Measurements from ENCODE around the gene TMEM106A. TPM values are rescaled to one million over a fixed set of nuclear protein-coding genes. Genes with fewer than 3 reads are reported as not detected.
A peak's percentile ranks its signal among the peaks of the same experiment; 100 is the strongest.
"Not testable (repeated sequence)": the region's sequence is repeated elsewhere in the genome, so short reads cannot be mapped to it uniquely, and the experiment has no call there.

TMEM106A gene
- polyA plus RNA-seq (0.93 to 1.9 TPM (median 1.1 TPM) in 3 replicates), polyA minus RNA-seq (2.4 to 5.3 TPM (median 2.5 TPM) in 3 replicates)
- not detected for polyA plus RNA-seq (2011; ENCODE audit: low read depth)
- 0.62 and 0.75 TPM in 2 replicates for polyA plus RNA-seq (2011; cell fraction: cytosol; rRNA removed)
- polyA plus RNA-seq (2011; cell fraction: nucleus; rRNA removed) = 4.6 and 6.0 TPM in 2 replicates
- polyA plus RNA-seq (2012; ENCODE audit: low replicate concordance) = 0.20 and 1.2 TPM in 2 replicates
- polyA minus RNA-seq (2011; cell fraction: cytosol; rRNA and poly(A)+ RNA removed) = 1.7 TPM
- polyA minus RNA-seq (2011; cell fraction: nucleus; rRNA and poly(A)+ RNA removed) = 3.5 and 6.4 TPM in 2 replicates

GRCh38 chr17:43211480-43212402, at the start of gene TMEM106A:
Gene TMEM106A (plus strand): TSS chr17:43211875. CDS start chr17:43213042, 1,167 bp downstream.
- H3K36me3 ChIP-seq (ENCODE audit: control insufficient read depth in 2 of 2, extremely low read depth in 1 of 2, insufficient read depth in 2 of 2, low read length in 2 of 2) = peaks cover 11 to 23% of the 10 kb centered on the region in 2 experiments

GRCh38 chr17:43165971-43166370, 45.7 kb upstream of the TMEM106A start:
- H2AFZ ChIP-seq (ENCODE audit: control insufficient read depth, low read length); H3K9ac ChIP-seq (ENCODE audit: control insufficient read depth, extremely low read depth, insufficient read depth, low read length); H3K27ac ChIP-seq (ENCODE audit: control insufficient read depth, insufficient read depth, low read length); H4K20me1 ChIP-seq (ENCODE audit: control insufficient read depth, extremely low read depth, insufficient read depth, low read length); H3K36me3 ChIP-seq (ENCODE audit: control insufficient read depth in 2 of 2, extremely low read depth in 1 of 2, insufficient read depth in 2 of 2, low read length in 2 of 2); DNase-seq (ENCODE audit: low read depth, low spot score); H3K9me1 ChIP-seq (ENCODE audit: control insufficient read depth, extremely low read depth, insufficient read depth, low read length); H3K4me2 ChIP-seq (ENCODE audit: control insufficient read depth, extremely low read depth, insufficient read depth, low read depth, low read length); dilution Hi-C loops (cut with MboI; ENCODE audit: extremely low pct_ligation_motif_present, low sequenced_read_pairs); H3K4me3 ChIP-seq (ENCODE audit: control insufficient read depth in 2 of 3, extremely low read depth in 1 of 3, insufficient read depth in 2 of 3, low read depth in 1 of 3, low read length in 3 of 3); H3K27me3 ChIP-seq (ENCODE audit: control insufficient read depth, extremely low read depth, insufficient read depth, low read length); H3K9me3 ChIP-seq (ENCODE audit: control insufficient read depth, low read depth, low read length); H3K4me1 ChIP-seq (ENCODE audit: control insufficient read depth, extremely low read depth, insufficient read depth, low read length); FAIRE-seq: not testable (repeated sequence)
- H3K79me2 ChIP-seq (ENCODE audit: control insufficient read depth, insufficient read depth, low read length) = peaks cover 18% of the 10 kb centered on the region

More at GRCh38 chr17:43211480-43212402, at the start of gene TMEM106A:
- no peaks in the 10 kb centered on the region for H3K9me1 ChIP-seq (ENCODE audit: control insufficient read depth, extremely low read depth, insufficient read depth, low read length)
- dilution Hi-C loops (cut with MboI; ENCODE audit: extremely low pct_ligation_motif_present, low sequenced_read_pairs) = no loop called here
- H3K4me3 ChIP-seq (ENCODE audit: control insufficient read depth in 2 of 3, extremely low read depth in 1 of 3, insufficient read depth in 2 of 3, low read depth in 1 of 3, low read length in 3 of 3) = peak within 1 kb of the TSS; percentile 42 to 74 (median 73)
- H3K27ac ChIP-seq (ENCODE audit: control insufficient read depth, insufficient read depth, low read length) = peak within 1 kb of the TSS; percentile 72
- TF ChIP-seq CTCF (optimal IDR thresholded peaks at IDR 0.05 in 1 of 3, IDR thresholded peaks at IDR 0.05 in 1 of 3, conservative IDR thresholded peaks at IDR 0.05 in 1 of 3; ENCODE audit: extremely low read depth in 1 of 3, insufficient read depth in 2 of 3, low read length in 3 of 3) = peak in 2 of 3 experiments; percentile 14 to 23
- no peak for TF ChIP-seq EZH2 (IDR thresholded peaks at IDR 0.05; ENCODE audit: low read length)
- peak within 1 kb of the TSS; percentile 72 for H3K9ac ChIP-seq (ENCODE audit: control insufficient read depth, extremely low read depth, insufficient read depth, low read length)
- no peaks in the 10 kb centered on the region for H3K79me2 ChIP-seq (ENCODE audit: control insufficient read depth, insufficient read depth, low read length)
- H4K20me1 ChIP-seq (ENCODE audit: control insufficient read depth, extremely low read depth, insufficient read depth, low read length) = no peaks in the 10 kb centered on the region
- H3K4me1 ChIP-seq (ENCODE audit: control insufficient read depth, extremely low read depth, insufficient read depth, low read length) = peaks cover 23% of the 10 kb centered on the region
- no peak for FAIRE-seq
- H3K4me2 ChIP-seq (ENCODE audit: control insufficient read depth, extremely low read depth, insufficient read depth, low read depth, low read length) = peak within 1 kb of the TSS; percentile 89
- H3K9me3 ChIP-seq (ENCODE audit: control insufficient read depth, low read depth, low read length) = no peaks in the 10 kb centered on the region
- H3K27me3 ChIP-seq (ENCODE audit: control insufficient read depth, extremely low read depth, insufficient read depth, low read length) = no peaks in the 10 kb centered on the region
- peak within 1 kb of the TSS; percentile 87 for H2AFZ ChIP-seq (ENCODE audit: control insufficient read depth, low read length)
- peak; percentile 61 for DNase-seq (ENCODE audit: low read depth, low spot score)
